Neural cell (in vitro differentiated cells): ENCODE data around the gene LYZL6. TPM values are rescaled to one million over a fixed set of nuclear protein-coding genes. Genes with fewer than 3 reads are reported as not detected.

ENCODE experiments used
- H2AFZ ChIP-seq: fragments of 200-600, 300-800 bp; sonication (generic), shearing (Covaris generic); 2 replicates; pipeline ENCODE4 v1.6.0; 2014; ENCODE audit warnings: low read depth, mild to moderate bottlenecking, antibody characterized with exemption, low read length, moderate library complexity
- H3F3A ChIP-seq: fragments of 200-600 bp; shearing (Covaris generic); 2 replicates; pipeline ENCODE4 v1.6.1; 2016; ENCODE audit warnings: mild to moderate bottlenecking, moderate library complexity, mixed read lengths, antibody characterized with exemption, low read length; ENCODE audit not compliant: insufficient read depth, poor library complexity, severe bottlenecking
- H3K27ac ChIP-seq: fragments of 200-600, 300-800 bp; sonication (generic), shearing (Covaris generic); 2 replicates; pipeline ENCODE4 v1.5.1; 2014; ENCODE audit warnings: mild to moderate bottlenecking, low read length, moderate library complexity
- H3K27me3 ChIP-seq: fragments of 300-800, 200-600 bp; sonication (generic), shearing (Covaris generic); 2 replicates; pipeline ENCODE4 v1.6.0; 2014; ENCODE audit warnings: mild to moderate bottlenecking, low read depth, low read length, moderate library complexity; ENCODE audit not compliant: insufficient read depth
- H3K36me3 ChIP-seq: fragments of 300-800, 200-600 bp; sonication (generic), shearing (Covaris generic); 2 replicates; pipeline ENCODE4 v1.5.1; 2014; ENCODE audit warnings: mild to moderate bottlenecking, antibody characterized with exemption, low read length, moderate library complexity; ENCODE audit not compliant: insufficient read depth
- H3K4me2 ChIP-seq: fragments of 300-800, 200-600 bp; sonication (generic), shearing (Covaris generic); 2 replicates; pipeline ENCODE4 v1.6.0; 2014; ENCODE audit warnings: mild to moderate bottlenecking, low read length
- H3K4me3 ChIP-seq: fragments of 300-800, 200-600 bp; sonication (generic), shearing (Covaris generic); 2 replicates; pipeline ENCODE4 v1.5.1; 2014; ENCODE audit warnings: mild to moderate bottlenecking, low read length, moderate library complexity
- H3K79me2 ChIP-seq: fragments of 200-600 bp; shearing (Covaris generic); replicated peaks from 2 replicates; pipeline ENCODE4 v1.6.0; 2014; ENCODE audit warnings: mild to moderate bottlenecking, low read length, moderate library complexity; ENCODE audit not compliant: insufficient read depth
- H3K9ac ChIP-seq: fragments of 300-800, 200-600 bp; sonication (generic), shearing (Covaris generic); 2 replicates; pipeline ENCODE4 v1.6.1; 2016; ENCODE audit warnings: mild to moderate bottlenecking, low read length, mixed read lengths
- H3K9me2 ChIP-seq: fragments of 200-600 bp; shearing (Covaris generic); 2 replicates; pipeline ENCODE4 v1.6.1; 2016; ENCODE audit warnings: mild to moderate bottlenecking, low read length, mixed read lengths; ENCODE audit not compliant: insufficient read depth
- H3K9me3 ChIP-seq: fragments of 200-600, 300-800 bp; sonication (generic), shearing (Covaris generic); 2 replicates; pipeline ENCODE4 v1.6.1; 2016; ENCODE audit warnings: mild to moderate bottlenecking, mixed run types, low read length, moderate library complexity, mixed read lengths
- H4K20me1 ChIP-seq: fragments of 200-600 bp; shearing (Covaris generic); 2 replicates; pipeline ENCODE4 v1.6.1; 2016; ENCODE audit warnings: mild to moderate bottlenecking, mixed run types; ENCODE audit not compliant: insufficient read depth
- CTCF ChIP-seq: fragments of 450-650 bp; IDR thresholded peaks from 2 replicates; pipeline ENCODE4 v1.5.1; 2014; ENCODE audit warnings: antibody characterized with exemption, mild to moderate bottlenecking, moderate library complexity; ENCODE audit not compliant: poor library complexity, severe bottlenecking
- EP300 ChIP-seq: fragments of 450-650 bp; conservative IDR thresholded peaks from 2 replicates; pipeline ENCODE4 v1.6.1; 2014; ENCODE audit warnings: antibody characterized with exemption, mild to moderate bottlenecking, moderate library complexity; ENCODE audit not compliant: poor library complexity, severe bottlenecking
- EZH2 ChIP-seq: fragments of 200-600, 300-800 bp; shearing (Covaris generic), sonication (generic); IDR thresholded peaks from 2 replicates; pipeline ENCODE4 v1.6.1; 2014; ENCODE audit warnings: antibody characterized with exemption, low read length, borderline replicate concordance, mild to moderate bottlenecking; ENCODE audit not compliant: insufficient read depth, poor library complexity, severe bottlenecking
- MXI1 ChIP-seq: fragments of 450-650 bp; conservative IDR thresholded peaks from 2 replicates; pipeline ENCODE4 v1.6.1; 2014; ENCODE audit warnings: antibody characterized with exemption, mild to moderate bottlenecking; ENCODE audit not compliant: poor library complexity, severe bottlenecking
- POLR2AphosphoS5 ChIP-seq: IDR thresholded peaks from 2 replicates; pipeline ENCODE4 v1.6.1; 2012
- RAD21 ChIP-seq: fragments of 450-650 bp; conservative IDR thresholded peaks from 2 replicates; pipeline ENCODE4 v1.6.1; 2014; ENCODE audit warnings: antibody characterized with exemption, mild to moderate bottlenecking, moderate library complexity
- REST ChIP-seq: IDR thresholded peaks from 2 replicates; pipeline ENCODE4 v1.6.1; 2012; ENCODE audit warnings: borderline replicate concordance
- SMC3 ChIP-seq: fragments of 450-650 bp; conservative IDR thresholded peaks from 2 replicates; pipeline ENCODE4 v1.6.1; 2014; ENCODE audit warnings: antibody characterized with exemption, mild to moderate bottlenecking, moderate library complexity; ENCODE audit not compliant: poor library complexity
- TAF1 ChIP-seq: IDR thresholded peaks from 2 replicates; pipeline ENCODE4 v1.6.1; 2012; ENCODE audit warnings: low read depth
- polyA plus RNA-seq: library from polyadenylated mRNA; depleted of rRNA; stranded (reverse); fragments of >200 nt; gene quantifications from 2 replicates; pipeline ENCODE4 v1.2.3, GENCODE V29; 2014

Gene LYZL6
- polyA plus RNA-seq, 1 donor from 2014 or later: not detected

DNA sequence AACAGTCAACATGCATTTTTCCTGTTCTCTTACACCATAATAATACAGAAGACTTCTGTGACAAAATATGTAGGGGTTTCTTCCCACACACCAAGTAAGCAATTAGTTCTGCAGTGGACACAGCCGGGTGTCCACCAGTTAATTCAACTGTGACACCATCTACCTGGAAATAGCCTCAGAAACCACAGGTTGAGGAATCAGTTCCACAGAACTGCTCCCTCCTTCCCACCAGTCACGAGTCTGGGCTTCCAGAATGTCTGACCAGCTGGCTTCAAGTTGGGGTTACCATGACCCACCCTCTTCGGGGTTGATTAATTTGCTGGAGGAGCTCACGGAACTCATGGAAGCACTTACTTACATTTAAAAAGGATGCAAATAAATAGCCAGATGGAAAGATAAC lies 49.8 kb downstream of the LYZL6 start:
- TF ChIP-seq POLR2AphosphoS5: no peak
- no peak for TF ChIP-seq REST
- no peak for TF ChIP-seq RAD21
- no peak for TF ChIP-seq SMC3
- TF ChIP-seq MXI1: no peak
- no peak for TF ChIP-seq EP300
- TF ChIP-seq EZH2: no peak
- TF ChIP-seq CTCF: no peak
- no peak for TF ChIP-seq TAF1
- H3K79me2 ChIP-seq: no peaks in the 10 kb centered on the region
- no peaks in the 10 kb centered on the region for H3K36me3 ChIP-seq
- no peak overlapping the region for H3K4me3 ChIP-seq
- H3F3A ChIP-seq: no peaks in the 10 kb centered on the region
- H4K20me1 ChIP-seq: no peaks in the 10 kb centered on the region
- H3K27me3 ChIP-seq: no peaks in the 10 kb centered on the region
- H3K9me3 ChIP-seq: no peaks in the 10 kb centered on the region
- no peak overlapping the region for H3K9ac ChIP-seq
- H2AFZ ChIP-seq: no peak overlapping the region
- no peaks in the 10 kb centered on the region for H3K9me2 ChIP-seq
- no peak overlapping the region for H3K4me2 ChIP-seq
- no peak overlapping the region for H3K27ac ChIP-seq

- no peaks in the 10 kb centered on the region for H3K79me2 ChIP-seq
- no peaks in the 10 kb centered on the region for H3F3A ChIP-seq
- no peak overlapping the region for H2AFZ ChIP-seq
- no peak overlapping the region for H3K4me2 ChIP-seq
- no peaks in the 10 kb centered on the region for H3K27me3 ChIP-seq
- no peaks in the 10 kb centered on the region for H4K20me1 ChIP-seq
- no peaks in the 10 kb centered on the region for H3K36me3 ChIP-seq
- no peak overlapping the region for H3K27ac ChIP-seq
- no peaks in the 10 kb centered on the region for H3K9me2 ChIP-seq
- no peaks in the 10 kb centered on the region for H3K9me3 ChIP-seq
- no peak overlapping the region for H3K9ac ChIP-seq
- TF ChIP-seq POLR2AphosphoS5 (no peak), MXI1 (no peak), TAF1 (no peak), RAD21 (no peak), REST (no peak), EP300 (no peak), EZH2 (no peak), CTCF (no peak), SMC3 (no peak)
- no peak overlapping the region for H3K4me3 ChIP-seq
Measured at GRCh38 chr17:35892091-35893035, 51.1 kb downstream of the LYZL6 start.
